HG02884 (cell line): ENCODE results near the gene LTN1.

Experiments used
- ATAC-seq: cut with Tn5 transposase; IDR thresholded peaks from one replicate; pipeline ENCODE4 v1.9.1; 2021; ENCODE audit warnings: mild to moderate bottlenecking, moderate library complexity; ENCODE audit not compliant: unreplicated experiment

Gene LTN1

DNA sequence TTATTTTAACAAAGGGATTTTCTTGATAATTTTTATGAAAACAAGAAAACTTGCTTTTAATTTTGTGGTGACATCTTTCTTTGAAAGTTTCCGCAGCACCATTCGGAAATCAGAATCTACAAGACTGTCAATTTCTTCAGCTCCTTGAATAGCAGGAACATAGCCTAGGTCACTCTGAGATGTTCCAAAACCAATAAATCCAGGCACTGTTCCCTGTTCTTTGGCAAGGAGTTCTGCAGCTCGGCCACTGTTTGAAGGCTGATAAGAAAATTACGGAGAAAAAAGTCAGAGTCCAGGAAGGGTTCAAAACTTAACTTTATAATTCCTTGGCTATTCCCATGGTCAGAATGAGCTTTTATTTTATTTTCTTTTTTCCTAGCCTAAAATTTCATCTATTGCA lies 6.0 kb downstream of the LTN1 start:
- ATAC-seq: no peak

GRCh38 chr21:28982637-28983036 lies 10.0 kb downstream of the LTN1 start:
- ATAC-seq: no peak

- no peak for ATAC-seq
Observed at GRCh38 chr21:28979092-28979491, 13.6 kb downstream of the LTN1 start.

GRCh38 chr21:28975397-28975796 lies 17.3 kb downstream of the LTN1 start:
- no peak for ATAC-seq

GRCh38 chr21:28974531-28975227 lies 18.0 kb downstream of the LTN1 start:
- ATAC-seq: no peak

DNA sequence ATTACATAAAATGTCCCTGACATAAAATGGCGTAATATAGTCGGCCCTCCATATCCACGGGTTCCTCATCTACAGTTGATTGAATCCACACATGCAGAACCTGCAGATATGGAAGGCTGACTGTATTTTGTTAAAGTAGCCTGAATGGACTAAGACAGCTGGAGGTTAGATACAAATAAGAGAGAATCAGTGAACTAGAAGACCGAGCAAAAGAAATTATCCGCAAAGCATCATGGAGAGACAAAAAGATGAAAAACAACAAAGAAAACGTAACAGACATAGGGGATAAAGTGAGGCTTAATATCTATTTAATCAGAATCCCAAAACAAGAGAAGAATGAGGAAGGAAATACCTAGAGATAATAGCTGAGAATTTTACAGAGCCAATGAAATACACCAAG lies 20.3 kb downstream of the LTN1 start:
- no peak for ATAC-seq

DNA sequence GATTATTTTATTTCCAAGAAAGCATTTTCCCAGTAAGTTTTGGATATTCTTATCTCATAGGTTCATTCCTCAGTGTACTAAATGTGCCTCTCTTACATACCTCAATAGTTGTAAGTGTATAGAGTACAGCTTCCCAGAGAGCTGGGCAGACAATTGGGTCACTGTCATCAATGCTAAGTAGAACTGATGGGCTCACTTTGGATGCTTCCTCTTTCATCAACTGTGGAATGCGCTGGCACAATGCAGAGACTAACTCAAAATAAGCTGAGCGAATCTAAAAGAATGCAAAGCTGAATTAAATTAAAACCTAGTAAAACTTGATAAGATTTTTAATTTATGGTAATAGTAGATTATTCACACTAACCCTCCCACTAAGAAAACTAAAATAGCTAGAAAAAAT lies 21.5 kb downstream of the LTN1 start:
- no peak for ATAC-seq

DNA sequence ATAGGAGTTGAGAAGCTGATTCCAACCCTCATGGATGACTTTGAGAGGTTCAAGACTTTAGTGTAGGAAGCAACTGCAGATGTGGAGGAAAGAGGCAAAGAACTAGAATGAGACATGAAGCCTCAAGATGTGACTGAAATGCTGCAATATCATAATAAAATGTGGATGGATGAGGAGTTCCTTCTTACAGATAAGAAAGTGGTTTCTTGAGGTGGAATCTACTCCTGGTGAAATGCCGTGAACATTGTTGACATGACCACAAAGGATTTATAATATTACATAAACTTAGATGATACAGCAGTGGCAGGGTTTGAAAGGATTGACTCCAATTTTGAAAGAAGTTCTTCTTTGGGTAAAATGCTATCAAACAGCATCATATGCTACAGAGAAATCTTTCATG lies 28.8 kb downstream of the LTN1 start:
- ATAC-seq: no peak

DNA sequence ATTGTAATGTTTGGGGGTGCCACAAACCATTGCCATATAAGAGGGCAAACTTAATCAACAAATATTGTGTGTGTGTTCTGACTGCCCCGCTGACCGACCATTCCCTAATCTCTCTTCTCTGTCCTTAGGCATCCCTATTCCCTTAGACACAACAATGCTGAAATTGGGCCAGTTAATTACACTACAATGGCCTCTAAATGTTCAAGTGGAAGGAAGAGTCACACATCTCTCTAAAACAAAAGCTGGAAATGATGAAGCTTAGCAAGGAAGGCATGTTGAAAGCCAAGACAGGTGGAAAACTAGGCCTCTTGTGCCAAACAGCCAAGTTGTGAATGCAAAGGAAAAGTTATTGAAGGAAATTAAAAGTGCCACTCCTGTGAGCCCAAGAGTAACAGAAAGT lies 30.2 kb downstream of the LTN1 start:
- no peak for ATAC-seq

DNA sequence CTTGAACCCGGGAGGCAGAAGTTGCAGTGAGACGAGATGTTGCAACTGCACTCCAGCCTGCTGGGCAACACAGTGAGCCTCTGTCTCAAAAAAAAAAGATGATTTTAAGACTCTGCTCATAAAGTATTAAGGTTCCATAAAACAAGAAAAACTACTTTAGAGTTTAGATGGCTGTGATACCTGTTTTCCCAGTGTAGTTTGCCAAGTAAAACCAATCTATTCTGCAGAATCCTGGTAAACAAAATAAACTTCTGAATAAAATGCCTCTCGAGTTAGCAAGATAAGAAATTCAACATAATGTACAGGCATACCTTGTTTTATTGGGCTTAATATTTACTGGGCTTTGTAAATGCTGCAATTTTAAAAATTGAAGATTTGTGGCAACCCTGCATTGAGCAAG lies 30.8 kb downstream of the LTN1 start:
- ATAC-seq: no peak

GRCh38 chr21:28960245-28960644 lies 32.4 kb downstream of the LTN1 start:
- no peak for ATAC-seq

- ATAC-seq: no peak
Observed at GRCh38 chr21:28959367-28960099, 33.1 kb downstream of the LTN1 start.

DNA sequence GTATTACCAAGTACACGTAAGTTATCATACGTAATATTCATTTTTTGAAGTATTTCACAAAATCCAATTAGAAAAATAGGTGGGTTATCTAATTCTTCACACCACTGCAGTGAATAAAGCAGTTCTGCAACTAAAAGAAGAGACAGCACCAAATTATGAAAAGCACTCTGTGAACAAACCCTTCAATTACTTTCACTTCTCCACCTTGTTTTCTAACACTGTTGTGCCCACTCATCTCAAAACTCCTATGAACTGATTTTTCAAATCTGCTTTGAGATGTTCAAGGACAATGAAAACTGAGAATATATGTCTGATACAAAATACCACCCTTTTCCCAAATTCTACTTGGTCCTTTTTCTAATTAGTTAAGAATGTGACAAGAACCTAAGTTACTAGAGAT lies 39.4 kb downstream of the LTN1 start:
- ATAC-seq: peak; percentile 88

GRCh38 chr21:28952686-28953085 lies 40.0 kb downstream of the LTN1 start:
- no peak for ATAC-seq

DNA sequence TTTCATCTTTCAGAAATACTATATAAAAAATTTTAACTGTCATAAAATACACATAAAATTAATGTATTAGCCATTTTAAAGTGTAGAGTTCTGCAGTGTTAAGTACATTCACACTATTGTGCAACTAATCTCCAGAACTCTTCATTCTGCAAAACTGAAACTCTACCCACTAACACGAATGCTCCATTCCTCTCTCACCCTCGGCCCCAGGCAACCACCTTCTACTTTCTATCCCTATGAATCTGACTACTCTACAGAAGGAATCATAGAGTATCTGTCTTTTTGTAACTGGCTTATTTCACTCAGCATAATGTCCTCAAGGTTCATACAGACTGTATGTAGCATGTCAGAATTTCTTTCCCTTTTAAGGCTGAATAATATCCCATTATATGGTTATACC lies 43.4 kb downstream of the LTN1 start:
- ATAC-seq: no peak

DNA sequence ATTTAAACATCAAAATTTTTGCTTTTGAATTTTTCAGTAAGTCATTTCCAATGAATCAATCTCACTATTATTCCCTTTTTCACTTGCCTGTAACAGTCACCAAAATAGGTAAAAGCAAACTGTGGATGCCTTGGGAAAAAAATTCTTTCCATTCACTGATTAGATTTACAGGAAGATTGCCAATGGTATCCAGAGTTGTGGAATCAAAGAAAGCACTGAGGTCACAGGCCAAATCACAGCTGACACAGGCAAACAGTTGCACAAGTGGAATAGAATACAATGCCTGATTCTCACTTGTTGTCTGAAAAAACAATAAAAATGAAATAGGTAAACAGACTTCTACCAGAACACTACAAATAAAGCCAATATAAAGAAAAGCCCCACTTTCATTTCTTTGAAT lies 48.4 kb downstream of the LTN1 start:
- ATAC-seq: no peak

GRCh38 chr21:28943631-28944030 lies 49.0 kb downstream of the LTN1 start:
- ATAC-seq: no peak

DNA sequence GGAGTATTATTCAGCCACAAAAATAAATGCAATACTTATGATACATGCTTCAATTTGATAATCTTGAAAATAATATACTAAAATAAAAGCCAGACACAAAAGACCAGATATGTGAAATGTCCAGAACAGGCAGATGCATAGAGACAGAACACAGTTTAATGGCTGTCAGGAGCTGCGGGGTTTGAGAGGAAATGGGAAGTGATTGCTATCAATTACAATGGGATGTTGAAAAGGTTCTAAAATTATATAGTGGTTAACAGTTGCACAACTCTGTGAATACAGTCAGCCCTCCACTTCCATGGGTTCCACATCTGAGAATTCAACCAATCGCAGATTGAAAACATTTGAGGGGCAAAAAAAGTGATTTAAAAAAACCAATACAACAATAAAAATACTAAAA lies 54.0 kb downstream of the LTN1 start:
- ATAC-seq: no peak

DNA sequence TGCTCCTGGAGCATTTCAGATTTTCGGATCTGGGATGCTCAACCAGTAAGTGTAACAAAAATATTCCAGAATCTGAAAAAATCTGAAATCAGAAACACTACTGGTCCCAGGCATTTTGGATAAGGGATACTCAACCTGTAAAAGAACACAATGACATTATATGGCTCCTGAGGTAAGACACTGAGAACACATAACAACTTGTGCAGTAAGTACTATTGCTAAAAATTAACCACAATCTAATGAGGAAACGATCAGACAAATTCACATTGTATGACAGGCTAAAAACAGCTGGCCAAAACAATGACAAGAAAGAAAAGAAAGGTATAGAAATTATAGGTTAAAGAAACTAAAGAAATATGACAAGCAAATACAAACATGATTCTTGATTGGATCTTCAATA lies 54.9 kb downstream of the LTN1 start:
- no peak for ATAC-seq

DNA sequence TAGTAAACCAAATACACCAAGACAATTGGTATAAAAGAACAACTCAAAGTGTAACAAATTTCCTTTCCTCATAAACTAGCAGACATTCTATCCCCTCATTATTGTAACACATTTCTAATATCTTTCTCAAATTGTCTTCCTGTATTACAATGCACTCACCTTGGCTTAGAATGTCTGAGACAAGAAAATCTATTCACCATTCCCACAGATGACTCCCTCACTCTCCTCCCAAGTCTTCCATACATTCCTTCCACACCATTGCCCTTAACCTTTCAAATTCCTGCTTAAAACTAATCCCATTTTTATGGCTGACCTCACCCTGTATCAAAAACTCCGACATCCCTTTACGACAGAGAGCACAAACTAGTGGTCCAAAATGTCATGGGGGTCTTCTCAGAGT lies 56.0 kb downstream of the LTN1 start:
- ATAC-seq: no peak

GRCh38 chr21:28936036-28936435 lies 56.6 kb downstream of the LTN1 start:
- ATAC-seq: no peak

DNA sequence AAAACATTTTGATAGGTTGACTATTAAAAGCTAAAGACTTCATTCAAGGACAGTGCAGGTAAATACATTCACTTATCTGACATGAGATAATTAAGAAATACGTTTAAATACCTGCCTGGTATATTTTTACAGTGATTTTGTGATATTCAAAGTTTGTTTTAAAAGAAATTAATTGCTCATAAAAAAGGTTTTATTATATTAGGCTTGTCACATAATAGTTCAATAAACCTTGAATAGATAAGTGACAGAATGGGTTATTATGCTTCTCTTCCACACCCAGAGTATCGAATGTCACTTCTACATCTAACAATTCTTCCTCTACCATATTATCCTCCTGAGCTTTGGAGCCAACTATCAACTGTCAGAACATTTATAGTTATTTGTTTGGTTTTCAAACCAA lies 60.0 kb downstream of the LTN1 start:
- no peak for ATAC-seq
